SK-N-SH treated with all-trans-retinoic acid at 6 μM for 48 hours (cell line): ENCODE results near the gene FBXW2.

Experiments
- ATAC-seq: fragments of 200-7000 bp; cut with Tn5 transposase; 3 replicates; pipeline ENCODE4 v1.9.1; 2020; ENCODE audit warnings: mild to moderate bottlenecking, moderate library complexity
- ARNTL ChIP-seq: fragments of 450-650 bp; formaldehyde crosslinking; IDR thresholded peaks from 2 replicates; pipeline ENCODE4 v1.5.0; 2020; ENCODE audit warnings: low read depth, mild to moderate bottlenecking, moderate library complexity, borderline replicate concordance
- BACH2 ChIP-seq: fragments of 250-450 bp; sonication (Bioruptor Pico); IDR thresholded peaks from 2 replicates; pipeline ENCODE4 v1.9.0; 2021; ENCODE audit warnings: mild to moderate bottlenecking, borderline replicate concordance
- CREB5 ChIP-seq: fragments of 250-450 bp; sonication (Bioruptor Pico); IDR thresholded peaks from 2 replicates; pipeline ENCODE4 v1.5.1; 2020; ENCODE audit warnings: low read depth, mild to moderate bottlenecking, moderate library complexity
- CSDC2 ChIP-seq: fragments of 250-450 bp; sonication (Bioruptor Pico); IDR thresholded peaks from 2 replicates; pipeline ENCODE4 v1.5.0; 2020; ENCODE audit warnings: mild to moderate bottlenecking, moderate library complexity
- ESRRG ChIP-seq: fragments of 250-450 bp; sonication (Bioruptor Pico); IDR thresholded peaks from 2 replicates; pipeline ENCODE4 v1.6.1; 2021; ENCODE audit warnings: mild to moderate bottlenecking
- GLIS3 ChIP-seq: fragments of 250-450 bp; sonication (Bioruptor Pico); IDR thresholded peaks from 2 replicates; pipeline ENCODE4 v1.5.0; 2020; ENCODE audit warnings: mild to moderate bottlenecking, moderate library complexity
- ISL1 ChIP-seq: fragments of 250-450 bp; sonication (Bioruptor Pico); IDR thresholded peaks from 2 replicates; pipeline ENCODE4 v2.1.2; 2022; ENCODE audit warnings: mild to moderate bottlenecking, moderate library complexity
- OSR1 ChIP-seq: fragments of 250-450 bp; sonication (Bioruptor Pico); IDR thresholded peaks from 2 replicates; pipeline ENCODE4 v1.8.0; 2022; ENCODE audit warnings: moderate library complexity, mild to moderate bottlenecking, inconsistent platforms
- PPARA ChIP-seq: fragments of 250-450 bp; sonication (Bioruptor Pico); IDR thresholded peaks from 2 replicates; pipeline ENCODE4 v1.5.0; 2020; ENCODE audit warnings: mild to moderate bottlenecking, borderline replicate concordance
- RARB ChIP-seq: fragments of 250-450 bp; sonication (Bioruptor Pico); IDR thresholded peaks from 2 replicates; pipeline ENCODE4 v1.8.0; 2021; ENCODE audit warnings: mild to moderate bottlenecking, moderate library complexity
- SNAI2 ChIP-seq: fragments of 250-450 bp; sonication (Bioruptor Pico); IDR thresholded peaks from 2 replicates; pipeline ENCODE4 v1.5.0; 2020; ENCODE audit warnings: mild to moderate bottlenecking, moderate library complexity
- TCF4 ChIP-seq: fragments of 250-450 bp; sonication (Bioruptor Pico); IDR thresholded peaks from 2 replicates; pipeline ENCODE4 v1.8.0; 2021; ENCODE audit warnings: mild to moderate bottlenecking, moderate library complexity, borderline replicate concordance
- TOX ChIP-seq: fragments of 250-450 bp; sonication (Bioruptor Pico); IDR thresholded peaks from 2 replicates; pipeline ENCODE4 v1.8.0; 2021; ENCODE audit warnings: mild to moderate bottlenecking, moderate library complexity, borderline replicate concordance
- TSHZ2 ChIP-seq: fragments of 250-450 bp; sonication (Bioruptor Pico); IDR thresholded peaks from 2 replicates; pipeline ENCODE4 v1.5.0; 2020; ENCODE audit warnings: mild to moderate bottlenecking, moderate library complexity
- ZC3H10 ChIP-seq: fragments of 250-450 bp; sonication (Bioruptor Pico); IDR thresholded peaks from 2 replicates; pipeline ENCODE4 v1.5.1; 2021; ENCODE audit warnings: mild to moderate bottlenecking, moderate library complexity
- ZFP3 ChIP-seq: fragments of 250-450 bp; sonication (Bioruptor Pico); IDR thresholded peaks from 2 replicates; pipeline ENCODE4 v1.5.0; 2020; ENCODE audit warnings: mild to moderate bottlenecking, moderate library complexity
- ZFP30 ChIP-seq: fragments of 450-650 bp; formaldehyde crosslinking; IDR thresholded peaks from 2 replicates; pipeline ENCODE4 v1.5.0; 2022; ENCODE audit warnings: mild to moderate bottlenecking, moderate library complexity
- ZNF70 ChIP-seq: fragments of 450-650 bp; formaldehyde crosslinking; IDR thresholded peaks from 2 replicates; pipeline ENCODE4 v1.5.0; 2020; ENCODE audit warnings: mild to moderate bottlenecking, moderate library complexity
- ZNF8 ChIP-seq: fragments of 450-650 bp; formaldehyde crosslinking; IDR thresholded peaks from 2 replicates; pipeline ENCODE4 v1.5.0; 2020; ENCODE audit warnings: mild to moderate bottlenecking, moderate library complexity
- TF ChIP-seq, protein P1 (sequence below): fragments of 250-450 bp; sonication (Bioruptor Pico); IDR thresholded peaks from 2 replicates; pipeline ENCODE4 v1.5.1; 2021; ENCODE audit warnings: mild to moderate bottlenecking, moderate library complexity
- TF ChIP-seq, protein P2 (sequence below): fragments of 250-450 bp; sonication (Bioruptor Pico); IDR thresholded peaks from 2 replicates; pipeline ENCODE4 v1.8.0; 2020; ENCODE audit warnings: mild to moderate bottlenecking, moderate library complexity, borderline replicate concordance

The FBXW2 gene

DNA sequence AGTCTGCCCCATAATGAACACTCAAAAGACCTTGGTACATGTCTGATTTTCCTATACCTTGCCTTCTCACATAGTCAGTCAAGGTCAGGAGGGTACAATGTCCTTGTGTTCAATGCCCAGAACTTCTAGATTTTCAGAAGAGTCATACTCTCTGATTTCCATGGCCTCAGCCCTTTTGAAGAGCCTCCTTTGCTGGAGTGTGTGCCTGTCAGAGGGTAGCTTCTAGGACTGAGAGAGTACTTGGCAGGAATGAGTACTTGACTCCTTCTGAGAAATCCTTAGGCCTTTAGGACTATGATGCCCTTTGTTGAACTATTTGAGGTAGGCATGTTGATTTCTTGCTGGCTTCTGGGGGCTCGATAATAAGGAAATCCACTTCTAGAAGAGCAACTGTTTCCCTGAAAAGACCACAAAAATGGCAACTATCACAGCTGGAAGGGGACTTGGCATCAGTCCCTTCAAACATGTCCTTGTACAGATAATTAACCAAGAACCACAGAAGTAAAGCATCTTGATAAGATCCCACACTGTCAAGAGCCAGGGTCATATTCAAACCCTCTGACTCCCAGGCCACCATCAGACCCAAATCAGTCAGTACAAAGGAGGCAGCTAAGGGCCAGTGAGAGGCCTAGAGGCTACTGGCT lies 68.3 kb downstream of the FBXW2 start (continued):
- TF ChIP-seq, protein P1, sequence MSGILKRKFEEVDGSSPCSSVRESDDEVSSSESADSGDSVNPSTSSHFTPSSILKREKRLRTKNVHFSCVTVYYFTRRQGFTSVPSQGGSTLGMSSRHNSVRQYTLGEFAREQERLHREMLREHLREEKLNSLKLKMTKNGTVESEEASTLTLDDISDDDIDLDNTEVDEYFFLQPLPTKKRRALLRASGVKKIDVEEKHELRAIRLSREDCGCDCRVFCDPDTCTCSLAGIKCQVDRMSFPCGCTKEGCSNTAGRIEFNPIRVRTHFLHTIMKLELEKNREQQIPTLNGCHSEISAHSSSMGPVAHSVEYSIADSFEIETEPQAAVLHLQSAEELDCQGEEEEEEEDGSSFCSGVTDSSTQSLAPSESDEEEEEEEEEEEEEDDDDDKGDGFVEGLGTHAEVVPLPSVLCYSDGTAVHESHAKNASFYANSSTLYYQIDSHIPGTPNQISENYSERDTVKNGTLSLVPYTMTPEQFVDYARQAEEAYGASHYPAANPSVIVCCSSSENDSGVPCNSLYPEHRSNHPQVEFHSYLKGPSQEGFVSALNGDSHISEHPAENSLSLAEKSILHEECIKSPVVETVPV (CRISPR knock-in tag) = no peak
- TF ChIP-seq ZC3H10 (CRISPR knock-in tag) (no peak), TOX (no peak), GLIS3 (CRISPR knock-in tag) (no peak)

DNA sequence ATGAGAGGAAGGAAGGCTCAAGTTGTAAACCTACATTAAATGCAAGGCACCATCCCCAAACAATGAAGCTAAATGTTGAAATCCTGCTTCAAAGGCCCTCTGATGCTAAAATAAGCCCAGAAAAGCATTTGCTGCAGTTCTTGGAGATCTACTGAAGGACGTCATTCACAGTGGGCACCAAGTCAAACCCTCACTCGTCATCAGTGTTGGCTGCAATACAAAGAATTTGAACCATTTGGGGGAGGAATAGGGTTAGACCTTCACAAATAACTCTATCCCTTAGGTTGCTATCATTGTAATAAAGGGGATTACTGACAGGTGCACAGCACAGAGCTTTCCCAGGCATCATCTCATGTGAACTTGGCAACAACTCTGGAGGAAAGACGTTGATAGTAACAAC lies 69.7 kb downstream of the FBXW2 start:
- ATAC-seq = no peak
- TF ChIP-seq ZNF70 (CRISPR knock-in tag) = no peak
- TF ChIP-seq PPARA (CRISPR knock-in tag) = no peak
- TF ChIP-seq ZFP30 (CRISPR knock-in tag) = no peak
- no peak for TF ChIP-seq ARNTL (CRISPR knock-in tag)
- TF ChIP-seq CREB5 (CRISPR knock-in tag) = no peak
- no peak for TF ChIP-seq ZNF8 (CRISPR knock-in tag)
- TF ChIP-seq GLIS3 (CRISPR knock-in tag) = no peak
- TF ChIP-seq RARB (CRISPR knock-in tag) = no peak
- no peak for TF ChIP-seq TOX
- no peak for TF ChIP-seq ESRRG

GRCh38 chr9:120720404-120720803 lies 72.8 kb downstream of the FBXW2 start:
- no peak for ATAC-seq
- TF ChIP-seq ZNF8 (CRISPR knock-in tag) (no peak), BACH2 (CRISPR knock-in tag) (no peak), TOX (no peak), CREB5 (CRISPR knock-in tag) (no peak), OSR1 (CRISPR knock-in tag) (no peak), ZC3H10 (CRISPR knock-in tag) (no peak), ARNTL (CRISPR knock-in tag) (no peak), ZNF70 (CRISPR knock-in tag) (no peak), ZFP3 (CRISPR knock-in tag) (no peak), ISL1 (CRISPR knock-in tag) (no peak), ZFP30 (CRISPR knock-in tag) (no peak), TSHZ2 (CRISPR knock-in tag) (no peak), SNAI2 (no peak), CSDC2 (no peak), PPARA (CRISPR knock-in tag) (no peak), ESRRG (no peak), TCF4 (CRISPR knock-in tag) (no peak), GLIS3 (CRISPR knock-in tag) (no peak)
- TF ChIP-seq, protein P2, sequence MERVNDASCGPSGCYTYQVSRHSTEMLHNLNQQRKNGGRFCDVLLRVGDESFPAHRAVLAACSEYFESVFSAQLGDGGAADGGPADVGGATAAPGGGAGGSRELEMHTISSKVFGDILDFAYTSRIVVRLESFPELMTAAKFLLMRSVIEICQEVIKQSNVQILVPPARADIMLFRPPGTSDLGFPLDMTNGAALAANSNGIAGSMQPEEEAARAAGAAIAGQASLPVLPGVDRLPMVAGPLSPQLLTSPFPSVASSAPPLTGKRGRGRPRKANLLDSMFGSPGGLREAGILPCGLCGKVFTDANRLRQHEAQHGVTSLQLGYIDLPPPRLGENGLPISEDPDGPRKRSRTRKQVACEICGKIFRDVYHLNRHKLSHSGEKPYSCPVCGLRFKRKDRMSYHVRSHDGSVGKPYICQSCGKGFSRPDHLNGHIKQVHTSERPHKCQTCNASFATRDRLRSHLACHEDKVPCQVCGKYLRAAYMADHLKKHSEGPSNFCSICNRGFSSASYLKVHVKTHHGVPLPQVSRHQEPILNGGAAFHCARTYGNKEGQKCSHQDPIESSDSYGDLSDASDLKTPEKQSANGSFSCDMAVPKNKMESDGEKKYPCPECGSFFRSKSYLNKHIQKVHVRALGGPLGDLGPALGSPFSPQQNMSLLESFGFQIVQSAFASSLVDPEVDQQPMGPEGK = no peak
